IPS-11a (cell line): ENCODE results near the gene LRIG1.

Experiments
- H3K4me3 ChIP-seq: one replicate; pipeline ENCODE4 v1.5.1; 2013; ENCODE audit warnings: low read depth, low read length, control low read depth

Gene LRIG1

DNA sequence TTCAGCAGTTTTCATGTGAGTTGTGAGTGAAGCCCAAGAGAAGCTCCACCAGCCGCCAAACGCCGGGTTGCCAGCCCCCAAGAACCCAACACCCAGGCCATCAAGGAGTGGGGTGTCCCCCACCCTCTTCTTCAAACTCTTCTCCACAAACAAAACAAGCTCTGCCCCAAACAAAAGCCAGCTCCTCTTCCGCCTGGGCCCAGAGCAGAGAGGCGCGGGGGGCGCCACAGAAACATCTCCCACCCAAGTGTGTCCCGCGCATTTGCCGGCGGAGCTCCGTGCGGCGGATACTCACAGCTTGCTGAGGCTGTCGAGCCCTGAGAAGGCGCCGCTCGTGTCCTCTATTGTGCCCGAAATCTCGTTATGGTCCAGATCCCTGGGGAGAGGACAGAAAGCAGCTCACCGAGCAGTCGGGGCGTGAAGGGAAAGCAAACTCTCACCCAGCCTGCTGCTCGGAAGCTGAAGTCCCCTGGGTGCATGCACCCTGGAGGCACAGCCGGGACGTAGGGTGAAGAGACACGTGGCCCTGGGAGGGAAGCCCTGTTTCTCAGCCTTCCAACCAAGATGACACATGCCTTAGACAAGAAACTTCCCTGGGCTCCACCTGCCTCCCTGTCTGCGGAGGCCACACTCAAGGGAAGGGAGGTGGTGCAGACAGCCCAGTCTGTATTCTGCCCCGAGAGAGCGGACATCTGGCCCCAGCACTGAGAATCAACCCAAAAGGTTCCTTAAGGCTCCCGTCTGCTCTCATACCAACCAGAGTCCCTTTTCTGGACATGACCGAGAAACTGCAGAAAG lies 95.7 kb downstream of the LRIG1 start:
- no peak overlapping the region for H3K4me3 ChIP-seq

DNA sequence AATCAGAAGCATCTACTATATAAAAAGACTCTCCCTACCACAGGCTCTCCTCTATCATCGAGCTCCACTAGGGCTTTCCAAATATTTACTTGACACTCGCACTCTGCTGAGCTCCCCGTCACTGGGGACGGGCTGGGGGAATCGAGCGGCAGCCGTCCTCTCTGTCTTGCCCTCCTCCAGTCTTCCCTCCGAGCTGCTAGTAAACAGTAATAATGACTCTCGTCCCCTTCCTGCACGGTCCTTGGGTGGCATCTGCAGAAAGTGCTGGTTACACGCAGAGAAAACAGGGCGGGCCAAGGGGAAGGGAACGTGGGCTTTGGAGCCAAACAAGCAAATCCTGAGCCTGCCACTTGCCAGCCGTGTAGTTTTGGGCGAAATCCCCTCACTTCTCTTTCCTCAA lies 96.6 kb downstream of the LRIG1 start:
- no peak overlapping the region for H3K4me3 ChIP-seq

DNA sequence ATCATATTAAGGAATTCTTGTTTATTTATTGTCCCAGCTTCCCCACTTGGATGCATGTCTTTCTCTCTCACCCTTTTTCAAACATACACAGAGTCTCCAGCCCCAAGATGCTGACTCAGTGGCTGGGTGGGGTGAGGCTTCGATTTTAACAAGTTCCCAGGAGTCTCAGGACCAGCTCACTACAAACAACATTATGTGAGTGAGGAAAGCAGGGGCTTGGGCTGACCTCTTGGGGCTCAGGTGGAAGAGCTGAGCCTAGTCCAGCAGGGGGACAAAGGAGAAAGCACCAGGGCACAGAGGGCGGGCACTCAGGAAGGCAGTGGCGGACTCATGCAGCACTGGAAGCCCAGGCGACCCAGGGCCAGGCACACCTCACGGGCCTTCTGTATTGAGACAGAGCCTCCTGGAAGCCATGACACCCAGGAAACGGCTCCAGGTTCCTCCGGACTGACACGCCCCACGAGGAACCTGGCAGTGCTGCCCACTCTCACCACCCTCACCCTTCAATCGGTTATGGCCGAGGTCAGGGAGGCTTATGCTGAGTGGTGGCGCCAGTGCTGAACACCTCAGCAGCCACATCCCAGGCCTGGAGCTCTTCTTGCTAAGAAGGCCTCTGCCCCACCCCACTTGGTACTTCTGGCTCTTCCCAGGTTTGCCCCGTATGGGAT lies 97.4 kb downstream of the LRIG1 start:
- no peak overlapping the region for H3K4me3 ChIP-seq

DNA sequence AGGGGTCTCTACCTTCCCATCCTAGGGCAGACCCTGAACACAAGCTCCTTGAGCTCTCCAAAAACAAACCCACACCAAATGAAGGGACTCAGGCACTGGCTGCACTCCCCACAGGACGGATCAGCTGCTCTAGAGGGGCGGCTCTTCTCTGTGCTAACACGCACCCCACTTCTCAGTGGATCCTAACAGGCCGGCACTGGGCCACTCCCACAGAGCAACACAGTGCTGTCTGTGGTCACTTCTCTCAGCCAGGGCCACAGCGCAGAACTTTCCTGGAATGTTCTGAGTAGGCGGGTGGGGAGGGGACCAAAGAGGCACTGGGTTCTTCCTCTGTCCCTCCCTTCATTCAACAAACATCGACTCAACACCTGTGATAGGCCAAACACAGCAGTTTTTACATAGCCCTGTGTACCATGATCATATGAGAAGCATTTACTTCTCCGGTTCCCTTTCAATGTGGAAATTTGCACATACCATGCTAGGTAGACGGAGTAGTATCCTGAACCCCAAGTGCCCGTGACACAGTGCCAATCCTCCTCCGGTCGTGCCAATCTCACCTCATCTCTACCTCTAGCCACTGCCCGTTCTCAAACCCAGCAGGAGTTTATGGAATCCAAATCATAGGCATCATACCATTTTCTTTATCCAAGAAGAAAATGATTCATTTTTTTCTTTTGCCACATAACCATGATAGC lies 98.1 kb downstream of the LRIG1 start:
- H3K4me3 ChIP-seq, result no peak overlapping the region

DNA sequence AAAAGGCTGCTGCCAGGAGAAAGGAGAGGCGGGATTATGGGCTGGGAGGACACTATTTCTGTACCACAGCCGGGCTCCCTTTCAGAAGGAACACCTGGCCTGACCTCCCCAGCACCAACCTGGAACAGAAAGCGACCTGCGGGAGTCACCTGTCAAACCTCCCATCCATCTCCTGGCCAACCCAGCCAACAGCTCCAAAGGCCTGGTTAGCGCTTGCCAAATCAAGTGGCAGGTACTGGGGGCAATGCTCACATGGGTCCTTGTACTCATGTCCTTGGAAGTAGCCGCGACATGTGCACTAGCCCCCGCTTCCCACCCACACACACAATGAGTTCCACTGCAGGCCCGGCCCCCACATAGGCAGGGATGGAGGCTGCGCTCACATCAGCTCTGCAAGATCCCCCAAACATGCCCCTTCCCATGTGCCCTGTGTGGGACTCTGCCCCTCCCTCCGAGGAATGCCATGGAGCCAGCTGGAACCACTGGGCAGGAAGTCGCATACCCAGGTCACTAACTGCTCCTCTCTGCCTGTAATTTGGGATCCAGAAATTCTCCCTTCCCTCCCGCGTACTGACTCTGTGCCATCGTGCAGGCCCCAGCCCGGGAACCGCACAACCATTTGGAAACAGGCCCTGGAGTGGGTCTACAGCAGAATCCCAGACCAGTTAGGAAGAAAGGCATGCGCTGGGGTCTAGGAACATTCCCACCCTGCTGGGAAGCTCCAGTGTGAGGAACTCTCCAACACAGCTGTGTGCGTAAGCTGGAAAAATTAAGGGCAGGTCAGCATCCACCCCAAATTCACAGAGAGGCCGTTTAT lies 98.9 kb downstream of the LRIG1 start:
- H3K4me3 ChIP-seq, result no peak overlapping the region

DNA sequence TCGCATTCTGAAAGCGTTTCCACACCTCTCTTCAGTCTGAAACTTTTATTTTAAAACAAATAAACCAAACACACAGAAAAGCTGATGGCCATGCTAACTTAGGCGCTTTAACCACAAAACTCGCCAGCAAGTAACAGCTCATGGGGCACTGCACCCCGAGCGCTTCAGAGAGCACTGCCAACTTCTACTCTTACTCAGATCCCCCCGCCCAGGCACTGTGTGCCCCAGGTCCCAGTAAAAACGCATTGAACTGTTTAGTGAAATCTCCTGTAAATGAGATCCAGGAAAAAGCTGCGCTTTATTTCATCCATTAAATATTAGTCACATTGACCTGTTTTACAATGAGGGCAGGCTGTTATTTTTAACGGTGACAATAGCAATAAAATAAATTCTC lies 99.7 kb downstream of the LRIG1 start:
- no peak overlapping the region for H3K4me3 ChIP-seq

DNA sequence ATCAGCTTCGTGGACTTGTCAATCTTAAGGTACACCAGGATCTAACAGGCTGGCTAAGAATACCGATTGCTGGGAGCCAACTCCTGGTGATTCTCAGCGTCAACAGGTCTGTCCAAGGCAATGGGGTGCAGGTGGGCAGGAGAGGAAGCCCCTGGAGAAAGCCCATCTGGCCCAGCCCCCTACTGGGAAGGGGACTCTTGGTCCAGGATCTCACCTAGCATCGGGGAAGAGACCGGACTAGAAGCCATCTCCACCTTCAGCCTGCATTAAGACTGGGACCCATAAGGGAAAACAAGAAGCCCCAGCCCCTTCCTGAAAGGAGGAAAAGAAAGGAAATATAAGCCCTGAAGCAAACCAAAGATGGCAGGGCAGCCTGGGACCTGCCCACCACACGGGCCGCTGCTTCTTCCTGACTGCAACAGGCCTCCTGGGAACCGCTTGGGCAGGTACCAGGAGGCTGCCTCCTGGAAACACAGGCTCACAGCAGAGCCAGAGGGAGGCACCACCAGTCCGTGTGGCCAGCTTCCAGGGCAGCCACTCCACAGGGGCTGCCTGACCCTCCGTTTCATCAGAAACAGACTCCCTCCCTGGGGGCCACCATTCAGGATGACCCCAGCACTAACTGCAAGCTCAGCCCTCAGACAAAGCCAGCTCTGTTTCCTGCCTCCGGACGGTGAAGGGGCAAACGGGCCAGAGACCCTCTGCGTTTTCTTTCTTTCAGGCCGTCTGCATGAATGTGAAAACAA lies 100.2 kb downstream of the LRIG1 start:
- no peak overlapping the region for H3K4me3 ChIP-seq

DNA sequence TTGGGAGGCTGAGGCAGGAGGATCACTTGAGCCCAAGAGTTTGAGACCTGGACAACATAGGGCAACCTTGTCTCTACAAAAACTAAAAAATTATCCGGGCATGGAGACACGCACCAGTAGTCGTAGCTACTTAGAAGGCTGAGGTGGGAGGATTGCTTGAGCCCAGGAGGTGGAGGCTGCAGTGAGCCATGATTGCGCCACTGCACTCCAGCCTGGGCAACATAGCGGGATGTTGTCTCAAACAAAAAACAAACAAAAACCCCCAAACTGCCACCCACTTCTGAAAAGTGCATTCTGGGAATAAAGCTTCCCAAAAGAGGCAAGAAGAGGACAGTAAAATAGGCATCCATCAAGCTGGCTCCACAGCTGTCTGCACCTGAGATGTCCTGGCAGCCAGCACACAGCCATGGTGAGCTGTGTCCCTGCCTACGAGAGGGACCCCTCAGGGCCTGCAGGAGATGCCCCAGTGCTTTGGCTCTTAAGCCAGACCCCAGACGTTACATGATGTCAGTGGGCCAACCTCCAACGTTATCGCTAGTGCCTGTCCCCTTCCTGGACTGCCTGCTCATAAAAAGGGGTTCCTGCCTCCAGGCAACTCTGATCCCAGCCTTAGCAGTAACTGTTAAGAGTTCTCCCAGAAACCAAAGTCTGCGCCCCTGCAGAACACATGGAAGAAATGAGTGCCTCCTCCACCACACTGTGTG lies 101.1 kb downstream of the LRIG1 start:
- H3K4me3 ChIP-seq, result no peak overlapping the region

DNA sequence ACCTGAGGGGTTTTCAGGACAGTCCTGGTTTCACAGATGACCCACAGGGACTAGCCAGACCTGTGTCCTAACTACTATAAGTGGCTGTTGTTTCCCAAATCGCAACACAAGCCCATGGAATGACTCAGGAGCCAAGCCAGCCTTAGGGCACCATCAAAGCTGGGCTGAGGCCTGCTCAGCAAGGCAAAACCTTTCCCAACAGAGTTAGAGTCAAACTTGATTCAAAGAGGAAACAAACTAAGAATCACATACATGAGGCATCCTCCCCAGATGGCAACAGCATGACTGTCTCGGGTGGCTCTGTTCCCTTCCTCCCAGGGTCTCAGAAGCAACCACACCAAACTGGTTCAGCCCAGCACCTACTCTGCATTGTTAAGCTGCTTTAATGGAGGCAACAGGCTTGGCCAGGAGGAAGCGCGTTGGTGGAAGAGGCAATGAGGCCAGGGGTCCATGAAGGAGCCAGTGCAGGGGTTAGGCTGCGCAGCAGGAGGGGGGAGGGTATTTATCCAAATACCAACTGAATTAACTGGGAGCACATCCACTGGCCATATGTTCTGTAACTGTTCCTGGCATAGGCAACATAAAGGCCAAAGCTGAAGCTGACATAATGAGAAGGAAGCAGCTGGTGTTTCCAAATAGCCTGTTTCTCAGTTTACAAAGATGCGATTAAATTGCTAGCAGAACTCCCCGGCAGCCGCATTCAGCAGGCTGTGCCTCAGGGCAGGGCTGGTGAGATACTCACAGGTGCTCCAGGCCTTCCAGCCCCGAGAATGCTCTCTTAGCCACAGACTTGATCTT lies 102.4 kb downstream of the LRIG1 start:
- no peak overlapping the region for H3K4me3 ChIP-seq

DNA sequence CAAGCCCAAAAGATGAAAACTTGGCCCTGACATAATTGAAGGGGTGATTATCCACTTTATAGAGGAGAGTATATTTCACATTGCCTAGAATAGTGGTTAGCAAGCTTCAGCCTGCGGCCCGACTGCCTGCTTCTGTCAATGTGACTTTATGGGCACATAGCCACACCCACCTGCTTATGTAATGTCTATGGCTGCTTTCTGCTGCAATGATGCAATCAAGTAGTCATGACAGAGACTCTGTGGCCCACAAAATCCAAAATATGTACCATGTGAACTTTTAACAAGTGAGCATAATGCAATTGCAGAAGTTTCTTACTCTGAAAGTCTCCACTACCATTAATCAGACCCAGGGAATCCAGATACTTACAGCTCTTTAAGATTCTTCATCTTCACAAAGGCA lies 103.1 kb downstream of the LRIG1 start:
- H3K4me3 ChIP-seq, result no peak overlapping the region

DNA sequence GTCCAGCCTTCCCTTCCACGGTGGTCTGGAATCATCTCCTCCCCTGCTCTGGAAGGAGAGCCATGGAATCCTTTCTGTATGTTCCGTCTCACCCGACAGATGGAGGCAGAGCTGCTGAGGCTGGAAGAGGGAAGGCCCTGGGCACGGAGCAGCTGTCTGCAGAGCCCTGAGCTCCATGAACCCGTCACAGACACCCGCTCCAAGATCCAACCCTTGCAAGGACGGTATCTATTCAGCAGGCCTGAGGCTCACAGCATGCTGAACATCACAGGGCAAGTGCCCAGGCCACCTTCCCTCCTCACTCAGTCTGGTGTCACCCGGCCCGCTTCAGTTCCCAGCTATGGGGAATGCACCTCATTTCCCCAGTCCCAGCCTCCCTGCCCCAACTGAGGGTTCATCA lies 103.9 kb downstream of the LRIG1 start:
- no peak overlapping the region for H3K4me3 ChIP-seq

DNA sequence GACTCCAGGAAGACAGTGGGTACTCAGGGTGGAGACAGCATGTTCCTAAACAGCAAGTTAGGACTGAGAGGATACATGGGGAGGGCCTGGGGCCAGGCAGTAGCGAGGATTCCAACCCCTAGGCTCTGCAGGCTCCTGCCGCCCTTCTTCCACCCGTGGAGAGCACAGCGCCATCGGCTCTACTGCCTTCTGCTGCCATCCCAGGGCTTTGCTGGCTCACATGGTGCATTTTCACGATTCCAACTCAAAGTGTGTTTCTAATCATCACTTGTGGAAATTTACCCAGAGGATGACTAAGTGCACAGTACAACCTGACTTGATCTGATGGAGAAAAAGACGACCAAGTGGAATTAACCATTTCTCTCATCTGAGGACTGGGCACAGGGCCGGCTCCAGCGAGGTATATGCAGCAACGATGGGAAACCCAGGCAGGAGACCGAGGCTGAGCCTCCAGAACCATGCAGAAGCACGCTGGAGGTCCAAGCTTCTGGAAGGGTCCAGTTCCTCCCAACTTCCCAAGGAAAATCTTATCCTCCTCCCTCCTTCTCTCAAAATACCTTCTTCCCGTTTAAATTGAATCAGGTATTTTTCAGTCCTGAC lies 104.6 kb downstream of the LRIG1 start:
- H3K4me3 ChIP-seq, result no peak overlapping the region

DNA sequence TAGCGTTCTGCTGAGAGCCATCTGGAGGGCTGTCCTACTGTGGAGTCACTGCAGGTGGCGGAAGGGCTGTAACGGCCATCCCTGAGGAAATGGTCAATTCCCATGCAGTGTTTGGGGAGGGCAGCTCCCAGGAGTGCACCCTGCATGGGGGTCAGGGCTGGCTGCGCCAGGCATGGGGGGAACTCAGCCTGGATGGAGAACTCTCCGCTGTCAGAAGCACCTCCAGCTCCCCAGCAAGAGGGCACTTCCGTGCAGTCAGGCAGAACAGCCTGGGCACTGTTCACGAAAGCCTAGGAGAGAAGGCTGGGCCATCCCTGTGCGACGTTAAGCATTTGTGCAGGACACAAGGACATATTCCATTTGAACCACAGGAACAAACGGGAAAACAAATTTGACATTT lies 105.2 kb downstream of the LRIG1 start:
- no peak overlapping the region for H3K4me3 ChIP-seq

DNA sequence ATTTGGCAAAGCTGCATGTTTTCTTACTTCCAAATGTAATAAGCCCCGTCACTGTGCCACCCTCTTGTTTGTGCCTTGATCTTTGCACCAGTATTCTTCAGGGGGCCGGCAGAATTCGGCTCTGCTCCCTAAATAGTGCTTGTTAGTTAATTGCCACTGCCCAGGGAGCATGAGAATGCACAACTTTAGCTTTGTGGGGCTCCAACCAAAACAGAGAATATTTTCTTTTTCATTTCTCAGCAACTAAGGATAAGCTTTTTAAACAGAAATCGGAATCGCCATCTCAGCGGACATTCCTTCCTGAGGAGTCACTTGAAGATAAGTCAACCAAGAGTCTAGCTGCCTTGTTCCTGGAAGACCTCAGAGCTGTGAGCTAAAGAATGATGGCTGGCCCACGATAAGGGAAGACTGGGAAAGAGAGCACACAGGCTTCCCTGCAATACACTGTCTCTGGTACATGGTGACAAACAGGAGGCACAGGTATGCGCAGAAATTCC lies 106.0 kb downstream of the LRIG1 start:
- H3K4me3 ChIP-seq, result no peak overlapping the region

DNA sequence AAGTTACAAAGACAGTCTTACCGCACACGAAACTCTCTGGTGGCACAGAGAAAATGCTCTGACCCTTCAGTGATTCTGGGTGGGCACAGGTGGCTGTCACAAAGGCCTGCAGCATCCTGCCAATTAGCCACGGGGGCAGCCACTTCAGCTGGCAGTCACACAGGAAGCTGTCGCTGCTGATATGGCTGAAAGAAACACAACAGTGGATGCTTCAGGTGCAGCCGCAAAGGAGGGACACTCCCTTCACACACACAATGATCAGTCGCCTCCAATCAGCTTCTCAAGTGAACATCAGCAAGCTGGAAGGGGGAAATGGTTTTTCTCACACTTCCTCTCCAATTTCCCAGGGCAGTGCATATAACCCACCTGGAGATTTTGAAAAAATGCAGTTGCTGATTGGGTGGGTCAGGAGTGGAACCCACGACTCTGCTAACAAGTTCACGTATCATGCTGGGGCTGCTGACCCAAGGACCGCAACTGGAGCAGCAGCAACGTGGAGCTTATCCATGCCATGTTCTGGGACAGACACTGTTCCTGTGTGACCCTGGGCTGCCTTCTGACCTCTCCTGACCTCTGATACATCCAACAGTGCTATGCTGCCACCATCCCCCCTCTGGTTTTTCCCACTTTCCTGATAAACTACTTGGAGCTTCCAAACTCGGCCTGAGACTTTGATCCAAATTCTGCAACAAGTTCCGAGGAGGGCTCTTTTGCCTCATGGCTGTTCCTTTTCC lies 106.6 kb downstream of the LRIG1 start:
- no peak overlapping the region for H3K4me3 ChIP-seq

DNA sequence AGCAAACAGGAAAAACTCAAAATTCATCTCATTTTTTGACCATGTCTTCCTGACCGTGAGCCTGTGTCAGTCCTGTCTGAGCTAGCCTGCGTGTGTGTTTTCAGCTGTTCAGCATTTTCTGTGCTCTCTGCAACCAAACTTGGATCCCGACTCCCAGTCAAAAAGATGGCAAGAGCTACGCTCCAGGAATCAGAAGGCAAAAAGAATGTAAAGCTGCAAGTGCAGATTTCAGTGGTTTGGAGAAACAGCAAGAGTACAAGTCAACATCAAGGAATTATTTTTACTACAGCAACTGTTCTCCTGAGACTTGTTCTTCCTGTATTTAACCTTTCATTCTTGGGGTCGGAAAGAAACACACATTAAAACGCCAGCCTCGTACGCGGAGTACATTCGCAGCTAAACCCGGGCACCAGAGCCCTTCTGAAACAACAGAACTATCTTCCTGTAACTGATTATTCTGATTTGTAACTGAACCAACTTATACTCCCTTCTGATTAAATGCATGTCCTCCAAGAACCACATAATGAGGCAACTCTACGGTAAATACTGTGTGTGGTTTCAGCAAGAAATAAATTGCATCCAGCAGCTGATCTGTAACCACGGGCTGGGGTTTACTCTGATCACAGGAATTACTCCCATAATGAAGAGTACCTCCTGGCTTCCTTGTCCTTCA lies 107.4 kb downstream of the LRIG1 start:
- H3K4me3 ChIP-seq, result no peak overlapping the region

DNA sequence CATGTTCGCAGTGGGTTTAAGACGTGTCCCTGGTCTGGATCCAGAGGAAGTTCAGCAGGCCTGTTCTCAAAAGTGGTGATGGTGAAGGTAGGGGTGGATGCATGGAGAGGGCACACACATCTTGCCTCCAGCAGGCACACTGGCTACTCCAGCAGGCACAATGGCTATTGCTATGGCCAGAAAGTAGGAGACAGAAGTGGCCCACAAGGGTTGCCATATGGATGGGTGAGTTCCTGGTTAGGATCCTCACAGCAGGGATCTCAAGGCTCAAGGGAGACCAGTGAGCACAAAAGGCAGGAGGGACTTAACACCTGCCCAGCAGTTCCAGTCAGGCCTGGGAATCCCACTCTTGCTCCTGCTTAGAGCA lies 107.9 kb downstream of the LRIG1 start:
- H3K4me3 ChIP-seq, result no peak overlapping the region
